Activated effector memory CD4-positive, alpha-beta T cell treated with Interleukin-2 at 50 U/mL for 16 hours (primary cell): ENCODE results near the gene RGPD3.
"Not testable (repeated sequence)": the region's sequence is repeated elsewhere in the genome, so short reads cannot be mapped to it uniquely, and the experiment has no call there.

ENCODE experiments used
- DNase-seq: peaks from one replicate; pipeline ENCODE4 v3.0.0-alpha.2; 2020

The RGPD3 gene

GRCh38 chr2:106468107-106468506 lies at the start of gene RGPD3:
TSS of gene RGPD3 (minus strand) at chr2:106468413. CDS start at chr2:106468288, 125 bp downstream.
- DNase-seq: not testable (repeated sequence)

- no peak for DNase-seq
Observed at GRCh38 chr2:106517329-106517728, 49.1 kb upstream of the RGPD3 start.

- no peak for DNase-seq
Observed at GRCh38 chr2:106516864-106517263, 48.7 kb upstream of the RGPD3 start.

GRCh38 chr2:106516436-106516835 lies 48.2 kb upstream of the RGPD3 start:
- no peak for DNase-seq

- not testable (repeated sequence) for DNase-seq
Observed at GRCh38 chr2:106514827-106515226, 46.6 kb upstream of the RGPD3 start.

- not testable (repeated sequence) for DNase-seq
Observed at GRCh38 chr2:106513391-106513790, 45.2 kb upstream of the RGPD3 start.

- DNase-seq: not testable (repeated sequence)
Observed at GRCh38 chr2:106511934-106512333, 43.7 kb upstream of the RGPD3 start.

- not testable (repeated sequence) for DNase-seq
Observed at GRCh38 chr2:106511476-106511901, 43.3 kb upstream of the RGPD3 start.

GRCh38 chr2:106510791-106511190 lies 42.6 kb upstream of the RGPD3 start:
- DNase-seq: not testable (repeated sequence)

GRCh38 chr2:106509374-106509770 lies 41.2 kb upstream of the RGPD3 start:
- DNase-seq: not testable (repeated sequence)

- DNase-seq: not testable (repeated sequence)
Observed at GRCh38 chr2:106508660-106509373, 40.6 kb upstream of the RGPD3 start.

- not testable (repeated sequence) for DNase-seq
Observed at GRCh38 chr2:106506002-106506687, 37.9 kb upstream of the RGPD3 start.

GRCh38 chr2:106504787-106505186 lies 36.6 kb upstream of the RGPD3 start:
- not testable (repeated sequence) for DNase-seq

- not testable (repeated sequence) for DNase-seq
Observed at GRCh38 chr2:106504192-106504591, 36.0 kb upstream of the RGPD3 start.

- DNase-seq: not testable (repeated sequence)
Observed at GRCh38 chr2:106502351-106502750, 34.1 kb upstream of the RGPD3 start.

GRCh38 chr2:106500350-106500749 lies 32.1 kb upstream of the RGPD3 start:
- not testable (repeated sequence) for DNase-seq

- not testable (repeated sequence) for DNase-seq
Observed at GRCh38 chr2:106498549-106498948, 30.3 kb upstream of the RGPD3 start.

- DNase-seq: not testable (repeated sequence)
Observed at GRCh38 chr2:106492913-106493312, 24.7 kb upstream of the RGPD3 start.

GRCh38 chr2:106492399-106492798 lies 24.2 kb upstream of the RGPD3 start:
- DNase-seq: not testable (repeated sequence)

GRCh38 chr2:106489701-106490100 lies 21.5 kb upstream of the RGPD3 start:
- DNase-seq: not testable (repeated sequence)

GRCh38 chr2:106487386-106488191 lies 19.4 kb upstream of the RGPD3 start:
- not testable (repeated sequence) for DNase-seq

- DNase-seq: not testable (repeated sequence)
Observed at GRCh38 chr2:106486551-106487385, 18.6 kb upstream of the RGPD3 start, which contains the start of gene CD8B2. TSS of gene CD8B2 (plus strand) at chr2:106487364. CDS start at chr2:106487427, 63 bp downstream.
